NCI-H1436 treated with DMSO at 0.1 percent for 48 hours (cell line): ENCODE data around the gene ARHGAP24.
A peak's percentile ranks its signal among the peaks of the same experiment; 100 is the strongest.

Source experiments
- DNase-seq: peaks from one replicate; lab custom pipeline; 2025; lab: John Stamatoyannopoulos, UW

Gene ARHGAP24

DNA sequence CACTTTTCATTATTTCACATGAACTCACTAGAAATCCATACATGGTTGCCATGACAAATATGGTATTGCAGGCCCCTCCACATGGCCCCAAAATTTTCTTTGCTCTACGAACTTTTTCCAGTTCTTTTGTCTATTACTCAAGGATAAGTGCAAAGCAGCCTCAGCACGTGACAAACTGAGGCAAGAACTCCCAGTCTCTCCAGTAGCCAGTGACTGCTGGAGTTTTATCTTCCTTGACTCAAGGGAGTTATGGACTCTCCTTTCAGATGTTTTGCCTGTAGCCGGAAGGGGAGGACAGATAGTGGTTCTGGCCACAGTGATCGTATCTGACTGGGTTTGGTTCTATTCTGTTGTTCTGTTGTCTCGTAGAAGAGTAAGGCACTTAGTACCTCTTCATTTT, 105.5 kb downstream of the ARHGAP24 start:
- DNase-seq: no peak

DNA sequence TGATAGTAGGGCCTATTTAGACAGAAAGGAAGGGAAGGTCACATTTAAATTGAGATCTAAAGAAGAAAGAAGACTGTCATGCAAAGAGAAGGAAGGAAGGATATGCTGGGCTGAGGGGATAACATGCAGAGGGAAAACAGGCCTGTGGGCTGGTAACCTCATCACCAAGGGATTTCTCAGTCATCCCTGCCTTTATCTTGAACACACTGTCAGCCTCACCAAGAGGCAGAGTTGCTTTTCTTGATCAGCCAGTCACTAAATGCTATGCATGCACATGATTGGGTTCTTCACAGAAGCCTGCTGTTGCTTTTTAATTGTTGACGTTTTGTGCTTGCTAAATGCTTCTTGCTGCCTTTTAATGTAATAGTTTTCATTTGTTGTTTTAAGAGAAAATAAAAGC, 113.0 kb downstream of the ARHGAP24 start:
- DNase-seq: no peak

DNA sequence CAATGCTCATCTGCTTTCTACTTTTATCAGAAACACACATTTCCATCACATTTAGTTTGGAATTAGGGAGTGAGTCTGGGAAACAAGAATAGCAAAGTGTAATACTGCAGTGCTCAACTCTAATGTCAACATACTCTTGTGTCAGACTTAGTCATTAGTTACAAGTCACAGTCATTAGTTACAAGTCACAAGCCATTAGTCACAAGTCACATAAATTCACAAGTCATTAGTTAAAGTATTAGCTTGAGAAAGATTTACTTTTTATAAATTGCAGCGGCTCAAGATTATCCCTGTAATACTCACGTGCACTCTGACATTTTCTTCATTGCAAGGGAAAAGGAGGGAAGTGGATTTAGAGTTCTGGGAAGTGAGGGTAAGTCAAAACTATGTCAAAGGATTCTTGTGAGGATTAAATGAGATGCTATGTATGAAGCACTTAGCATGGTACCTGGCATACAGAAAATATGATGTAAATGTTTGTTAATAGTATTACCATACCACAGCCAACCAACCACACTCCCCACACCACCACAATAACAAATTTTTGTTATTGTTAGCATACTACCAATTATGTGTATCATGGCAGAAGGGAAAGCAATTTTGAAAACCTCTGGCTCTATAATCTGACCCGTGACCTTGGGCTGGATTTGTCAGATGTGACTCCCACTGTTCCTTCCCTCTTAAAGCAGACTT, 116.6 kb downstream of the ARHGAP24 start:
- DNase-seq: no peak

DNA sequence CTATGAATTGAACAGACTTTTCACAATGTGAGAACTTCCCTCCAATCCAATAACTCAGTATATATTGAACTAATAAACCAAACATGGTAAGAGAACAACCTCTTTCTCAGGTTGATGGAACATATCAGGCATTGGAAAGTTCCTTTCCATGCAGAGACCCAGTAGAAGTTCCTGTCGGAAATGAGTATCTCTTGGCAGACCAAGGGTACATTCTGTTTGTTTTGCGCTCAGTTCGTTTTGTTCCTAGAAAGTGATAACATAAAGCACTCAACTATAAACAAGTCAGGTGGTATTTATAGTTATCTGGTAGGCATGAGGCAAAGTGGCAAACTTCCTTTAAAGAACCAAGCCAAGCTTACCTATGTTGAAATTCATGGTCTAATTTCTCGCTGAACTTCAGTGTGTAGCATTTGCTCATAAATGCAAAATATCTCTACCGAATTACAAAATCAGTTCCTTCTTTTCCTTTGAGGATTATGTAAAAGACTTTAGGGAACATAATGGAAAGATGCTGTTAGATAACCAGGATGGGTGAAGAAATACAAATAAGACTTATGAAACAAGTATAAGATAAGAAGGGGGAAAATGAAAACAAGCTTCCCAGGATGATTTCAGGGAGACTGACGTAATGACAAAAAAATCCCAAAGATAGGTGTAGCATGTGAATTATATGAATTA, 120.3 kb downstream of the ARHGAP24 start:
- no peak for DNase-seq

DNA sequence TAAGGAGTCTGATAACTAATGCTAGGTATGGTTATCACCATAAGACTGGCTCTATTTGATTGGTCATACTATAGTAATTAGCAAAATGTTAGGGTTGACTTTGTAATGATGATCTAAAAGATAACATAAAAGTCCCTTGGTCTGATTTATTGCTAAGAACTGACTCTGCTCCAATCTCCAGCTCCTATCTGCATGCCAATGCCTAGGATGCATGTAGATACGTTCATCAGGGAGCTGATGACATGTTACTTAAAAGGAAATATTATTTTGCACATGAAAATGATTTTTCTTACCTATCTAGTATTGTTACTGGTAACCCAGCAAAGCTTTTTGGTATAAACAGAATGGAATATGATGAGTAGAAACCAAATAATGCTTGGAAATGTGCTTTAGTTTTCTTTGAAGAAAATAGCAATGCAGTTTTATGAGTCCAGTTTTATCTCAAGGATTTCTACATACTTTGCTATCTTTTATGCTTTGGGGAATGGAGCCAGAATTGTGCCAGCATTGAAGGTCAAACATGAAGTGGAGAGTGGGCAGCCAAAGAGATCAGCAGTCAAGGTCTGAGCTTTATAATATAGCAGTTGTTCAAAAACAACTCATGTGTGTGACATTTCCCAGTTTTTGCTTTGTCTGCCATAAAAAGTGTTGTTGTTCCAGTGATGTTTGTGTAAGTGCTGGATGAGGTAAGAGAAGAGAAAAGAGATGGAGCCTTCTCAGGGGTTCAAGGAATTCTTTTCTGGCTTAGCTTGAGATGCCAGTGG, 121.0 kb downstream of the ARHGAP24 start:
- DNase-seq: no peak

DNA sequence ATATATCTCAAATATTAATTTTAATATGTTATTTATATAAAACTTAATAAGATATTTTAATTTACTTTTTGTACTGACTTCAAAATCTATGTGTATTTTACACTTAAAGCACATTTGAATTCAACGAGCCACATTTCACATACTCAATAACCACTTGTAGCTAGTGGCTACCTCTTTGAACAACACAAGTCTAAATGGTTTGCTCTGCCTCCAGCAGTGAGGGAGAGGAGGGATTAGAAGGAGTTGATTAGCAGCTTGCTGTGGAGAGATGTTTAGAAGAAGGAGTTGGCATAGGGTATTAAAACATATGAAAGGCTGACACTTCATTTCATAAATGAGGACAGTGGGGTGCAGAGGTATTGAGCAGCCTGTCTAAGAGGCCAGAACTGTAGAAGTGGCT, 124.0 kb downstream of the ARHGAP24 start:
- DNase-seq: no peak

DNA sequence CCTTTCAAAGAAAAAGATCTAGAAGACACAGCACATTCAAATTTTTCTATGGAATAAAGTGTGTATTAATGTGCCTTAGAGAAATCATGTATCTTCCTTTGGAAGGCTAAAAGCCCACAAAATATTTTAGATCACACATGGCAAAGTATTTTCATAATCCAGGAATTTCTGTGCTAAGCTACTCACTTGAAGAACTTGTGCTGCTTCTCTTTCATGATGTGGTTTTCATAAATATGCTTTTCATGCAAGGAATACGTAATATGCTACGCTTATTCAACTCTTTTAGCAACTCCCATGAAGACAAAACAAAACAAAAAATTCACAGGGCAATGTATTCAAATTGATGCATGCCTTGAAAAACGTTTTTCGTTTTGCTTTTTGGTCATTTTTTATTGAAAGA, 125.6 kb downstream of the ARHGAP24 start:
- no peak for DNase-seq

DNA sequence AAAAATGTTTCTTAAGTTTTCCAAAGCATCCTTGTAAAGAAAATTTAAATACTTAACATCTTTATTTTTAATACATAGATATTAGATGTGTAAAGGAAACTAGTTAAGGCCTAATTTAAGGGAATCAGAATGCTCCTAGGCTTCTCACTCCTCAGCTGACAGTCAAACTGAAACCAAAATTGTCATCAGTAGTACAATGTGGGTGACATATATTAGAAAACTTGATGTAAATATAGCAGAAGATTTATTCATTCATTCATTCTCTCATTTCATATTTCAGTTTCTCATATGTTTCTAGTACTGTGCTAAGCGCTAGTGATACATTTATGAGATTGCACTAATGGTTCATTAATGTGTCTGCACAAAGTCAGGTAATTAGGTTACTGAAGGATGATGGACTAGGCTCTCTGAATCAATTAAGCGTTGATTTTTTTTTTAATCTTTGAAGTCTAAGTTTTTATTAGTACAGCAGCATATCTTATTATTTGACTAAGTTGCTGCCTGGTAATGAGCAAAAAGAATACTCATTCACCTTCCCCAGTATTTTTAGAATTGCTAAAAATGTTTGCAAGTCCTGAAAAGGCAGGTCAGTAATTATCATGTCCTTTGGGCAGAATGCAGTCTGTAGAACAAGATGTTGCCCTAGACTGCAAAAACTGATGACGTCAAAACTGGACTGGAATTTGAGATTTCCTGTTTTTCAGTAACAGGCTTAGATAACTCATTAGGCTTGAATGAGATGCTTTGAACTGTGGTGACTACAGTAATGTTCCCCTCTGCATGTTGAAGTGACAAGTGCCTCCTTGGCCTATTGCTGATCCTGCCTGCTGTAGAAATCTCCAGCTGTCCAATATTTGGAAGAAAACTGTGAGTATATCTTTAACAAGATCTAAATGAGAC, 128.7 kb downstream of the ARHGAP24 start:
- DNase-seq: peak; percentile 9

DNA sequence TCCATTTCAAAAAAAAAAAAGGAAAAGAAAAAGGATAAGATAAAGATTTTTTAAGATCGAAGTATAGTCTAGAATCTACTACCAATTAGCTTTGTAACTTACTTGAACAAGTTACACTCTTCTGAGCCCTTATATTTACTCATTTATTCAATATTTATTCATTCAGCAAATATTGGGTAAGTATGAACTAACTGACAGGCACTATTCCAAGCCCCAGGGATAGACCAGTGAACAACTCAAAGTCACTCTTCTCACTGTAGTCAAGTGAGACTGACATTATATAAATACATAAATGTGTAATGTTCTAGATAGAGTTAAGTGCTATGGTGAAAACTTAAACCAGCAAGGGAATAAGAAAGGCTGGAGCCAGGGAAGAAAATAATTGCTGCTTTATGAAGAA, 131.6 kb downstream of the ARHGAP24 start:
- DNase-seq: no peak

DNA sequence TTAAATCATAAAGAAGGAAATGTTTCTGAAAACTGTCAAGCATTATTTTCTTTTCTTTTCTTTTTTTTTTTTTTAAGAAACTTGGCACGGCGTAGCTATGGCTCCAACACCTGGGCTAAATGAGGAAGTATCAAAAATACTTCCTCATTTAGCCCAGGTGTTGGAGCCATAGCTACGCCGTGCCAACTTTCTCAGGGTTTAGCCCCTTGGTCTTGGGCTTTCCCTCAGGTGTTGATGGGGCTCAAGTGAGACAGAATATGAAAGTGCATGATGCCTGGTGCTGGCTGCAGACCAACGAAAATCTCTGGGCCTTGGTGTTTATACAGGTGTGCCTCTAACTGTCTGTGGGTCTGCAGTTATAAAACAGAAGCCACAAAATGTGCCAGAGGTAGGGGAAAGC, 132.7 kb downstream of the ARHGAP24 start:
- peak; percentile 9 for DNase-seq

DNA sequence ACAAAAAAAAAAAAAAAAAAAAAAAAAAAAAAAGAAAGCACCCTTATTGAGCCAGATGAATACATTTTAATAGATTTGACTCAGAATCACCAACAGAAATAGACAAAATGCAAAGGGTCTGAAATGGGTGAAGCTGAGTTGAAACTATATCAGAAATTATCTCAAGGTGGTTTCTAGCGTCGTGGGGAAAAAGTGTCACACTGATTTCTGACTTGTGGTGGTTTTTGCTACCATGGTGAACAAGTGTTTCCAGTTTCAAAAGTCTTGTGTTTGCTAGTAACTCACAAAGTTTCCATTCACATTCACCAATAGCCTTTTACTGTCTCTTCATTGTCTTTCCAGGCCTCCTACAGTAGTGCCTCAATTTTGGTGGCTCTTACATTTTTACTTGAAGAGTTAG, 135.5 kb downstream of the ARHGAP24 start:
- no peak for DNase-seq

DNA sequence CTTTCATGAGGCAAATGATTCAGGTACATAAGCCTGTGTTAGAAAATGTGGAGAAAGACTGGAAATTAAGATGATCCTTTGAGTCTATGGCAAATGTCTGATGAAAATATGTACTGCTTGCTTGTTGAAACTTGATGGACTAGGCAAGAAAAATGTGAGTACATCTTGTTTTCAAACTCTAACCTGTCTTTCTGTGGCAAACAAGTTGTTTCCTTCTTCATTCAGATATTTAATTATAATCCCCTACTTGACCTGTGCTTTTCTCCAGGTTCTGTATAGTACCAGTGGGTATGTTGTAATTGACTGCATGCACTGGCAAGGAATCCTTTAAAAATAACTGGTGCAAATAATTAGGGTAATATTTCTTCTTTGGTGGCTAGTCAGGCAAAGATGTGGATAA, 136.7 kb downstream of the ARHGAP24 start:
- DNase-seq: no peak

DNA sequence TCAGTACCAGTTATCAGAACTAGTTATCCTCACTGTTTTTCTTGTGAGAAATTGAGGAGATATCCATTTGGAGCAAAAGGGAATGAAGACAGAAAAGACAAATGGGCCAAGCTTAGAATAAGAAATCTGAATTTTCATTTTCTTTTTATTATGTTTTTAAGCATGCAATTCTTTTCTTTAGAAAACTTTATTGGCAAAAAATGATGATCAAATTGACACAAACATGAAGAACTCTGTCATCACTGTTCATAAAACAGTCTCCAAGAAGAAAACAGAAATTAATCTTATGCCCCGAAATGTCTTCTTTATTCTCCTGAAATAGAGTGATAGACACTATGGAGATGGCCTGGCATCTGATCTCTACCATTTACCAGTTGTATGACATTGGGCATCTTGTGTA, 139.0 kb downstream of the ARHGAP24 start:
- DNase-seq: no peak

DNA sequence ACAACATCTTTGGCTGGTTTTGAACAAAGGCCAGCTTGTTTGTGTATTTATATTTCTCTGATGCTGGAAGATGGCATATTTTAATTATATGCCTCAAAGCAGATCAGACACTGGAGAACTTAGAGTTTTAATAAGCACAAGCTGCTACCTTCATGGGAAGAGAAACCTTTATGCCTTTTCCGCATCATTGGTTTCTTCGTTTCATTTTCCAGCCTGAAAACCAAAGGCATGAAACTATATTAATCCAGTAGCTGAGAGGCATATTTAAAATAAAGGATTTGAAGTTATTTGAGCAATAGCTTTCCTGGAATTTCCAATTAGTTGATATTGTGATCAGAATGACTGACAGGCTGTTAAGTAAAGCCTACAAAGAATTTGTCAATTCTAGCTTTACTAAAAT, 141.0 kb downstream of the ARHGAP24 start:
- DNase-seq: no peak

DNA sequence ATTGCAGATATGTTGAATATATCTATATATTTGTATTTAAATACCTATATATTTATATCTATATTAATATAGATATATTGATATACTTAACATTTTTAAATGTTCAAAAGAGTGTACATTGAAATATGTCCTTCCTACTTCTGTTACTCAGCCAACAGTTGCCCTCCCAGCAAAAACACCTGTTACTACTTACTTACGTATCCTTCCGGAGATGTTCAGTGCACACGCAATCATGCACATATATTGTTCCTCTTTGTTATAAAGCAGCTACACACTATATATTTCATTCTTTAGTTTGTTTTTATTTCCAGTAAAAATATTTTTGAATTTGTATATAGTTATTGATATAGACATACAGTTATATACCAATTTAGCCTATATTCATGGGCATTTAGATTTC, 142.3 kb downstream of the ARHGAP24 start:
- DNase-seq: no peak

DNA sequence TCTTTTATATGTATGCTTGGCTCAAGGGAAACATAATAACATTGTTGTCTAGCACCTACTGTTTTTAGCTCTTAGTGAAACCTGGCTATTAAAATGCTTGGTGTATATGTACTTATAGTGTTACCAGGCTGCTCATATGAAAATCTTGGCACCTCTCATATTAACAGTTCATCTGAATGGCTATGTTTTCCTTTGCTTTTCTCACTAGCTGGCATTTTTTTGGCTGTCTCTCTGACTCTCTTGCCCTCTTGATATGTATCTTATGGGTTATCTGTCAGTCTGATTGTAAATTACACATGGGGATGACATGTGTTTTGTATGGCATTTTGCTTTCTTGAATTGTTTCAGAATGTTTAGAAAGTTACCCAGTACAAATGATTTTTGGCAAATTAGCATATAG, 158.0 kb downstream of the ARHGAP24 start:
- no peak for DNase-seq

DNA sequence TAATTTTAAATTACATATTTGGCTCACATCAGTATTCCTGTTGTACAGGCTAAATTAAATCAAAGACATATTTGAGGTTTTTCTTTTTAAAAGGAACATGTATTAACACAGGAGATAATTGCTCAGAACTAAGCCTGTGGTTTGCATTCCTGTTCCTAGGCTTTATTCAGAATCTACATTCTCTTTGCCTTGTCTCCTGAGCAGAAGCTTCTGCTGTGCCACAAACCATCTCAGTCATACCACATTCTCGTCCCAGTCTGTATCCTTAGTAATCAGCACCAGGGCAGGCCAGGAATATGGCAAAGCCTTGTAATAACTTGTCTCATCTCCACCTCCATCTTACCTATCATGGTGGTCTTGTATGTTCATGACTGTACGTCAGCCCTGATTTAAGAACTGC, 162.8 kb downstream of the ARHGAP24 start:
- no peak for DNase-seq

DNA sequence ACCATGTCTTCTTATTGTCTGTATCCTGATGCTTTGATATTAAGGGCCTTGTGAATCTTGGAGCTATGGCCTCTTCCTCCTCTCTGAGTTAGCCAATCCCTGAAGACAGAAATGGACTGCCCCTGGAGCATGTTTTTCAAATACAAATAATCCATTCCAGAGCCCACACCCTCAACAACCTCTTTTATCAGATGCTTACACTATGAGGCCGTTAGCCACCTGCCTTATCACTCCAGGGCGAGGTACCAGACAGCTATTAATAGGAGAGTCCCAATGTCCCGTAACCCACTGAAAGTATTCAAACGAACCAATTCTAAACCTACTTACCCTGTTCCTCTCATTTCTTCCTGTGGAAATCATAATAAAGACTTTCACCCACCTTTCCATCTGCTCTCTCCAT, 165.0 kb downstream of the ARHGAP24 start:
- no peak for DNase-seq

DNA sequence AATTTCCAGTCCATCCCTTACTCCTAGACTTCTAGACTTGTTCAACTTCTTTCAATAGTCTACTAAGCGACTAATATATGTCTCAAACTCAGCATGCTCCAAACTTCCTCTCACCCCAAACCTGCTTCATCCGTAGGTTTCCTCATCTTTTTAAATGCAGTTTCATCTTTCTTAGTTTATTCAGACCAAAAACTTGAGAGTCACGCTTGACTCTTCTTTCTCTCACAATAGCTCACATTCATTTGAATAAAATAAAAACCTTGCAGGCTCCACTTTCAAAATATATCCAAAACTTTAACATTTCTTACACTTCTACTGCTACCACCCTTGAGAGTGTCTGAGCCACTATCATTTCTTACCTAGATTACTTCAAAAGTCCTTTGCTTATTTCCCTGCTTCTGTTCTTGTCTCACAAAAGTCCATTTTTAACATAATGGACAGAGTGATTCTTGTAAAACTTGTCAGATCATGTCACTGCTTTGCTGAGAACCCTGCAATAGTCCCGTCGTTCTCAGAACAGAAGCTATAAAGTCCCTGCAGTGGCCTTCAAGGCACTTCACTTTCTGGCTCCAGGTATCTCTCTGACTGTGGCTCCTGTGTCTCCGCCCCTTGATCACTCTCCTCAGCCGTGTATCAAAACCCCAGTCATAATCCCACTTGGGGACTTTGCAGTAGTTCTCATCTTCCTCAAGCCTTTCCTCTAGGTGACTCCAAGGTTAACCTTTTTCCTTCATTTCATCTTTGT, 167.6 kb downstream of the ARHGAP24 start:
- no peak for DNase-seq

DNA sequence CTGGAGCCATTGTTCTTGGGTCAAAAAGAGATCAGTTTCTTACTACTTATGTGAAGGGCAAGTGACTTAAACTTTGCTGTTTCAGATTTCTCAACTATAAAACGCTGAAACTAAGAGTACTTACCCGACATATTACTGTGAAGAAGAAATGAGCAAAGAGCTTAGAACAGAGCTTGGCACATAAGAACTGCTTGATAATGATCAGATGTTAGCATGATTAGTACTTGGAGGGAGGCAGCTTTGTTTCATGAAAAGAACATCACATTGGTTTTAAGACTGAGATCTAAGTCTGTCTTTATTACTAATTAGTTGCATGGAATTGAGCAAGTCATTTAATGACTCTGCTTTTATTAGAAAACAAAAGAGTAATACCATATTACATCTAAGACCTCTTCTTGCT, 169.1 kb downstream of the ARHGAP24 start:
- DNase-seq: no peak

DNA sequence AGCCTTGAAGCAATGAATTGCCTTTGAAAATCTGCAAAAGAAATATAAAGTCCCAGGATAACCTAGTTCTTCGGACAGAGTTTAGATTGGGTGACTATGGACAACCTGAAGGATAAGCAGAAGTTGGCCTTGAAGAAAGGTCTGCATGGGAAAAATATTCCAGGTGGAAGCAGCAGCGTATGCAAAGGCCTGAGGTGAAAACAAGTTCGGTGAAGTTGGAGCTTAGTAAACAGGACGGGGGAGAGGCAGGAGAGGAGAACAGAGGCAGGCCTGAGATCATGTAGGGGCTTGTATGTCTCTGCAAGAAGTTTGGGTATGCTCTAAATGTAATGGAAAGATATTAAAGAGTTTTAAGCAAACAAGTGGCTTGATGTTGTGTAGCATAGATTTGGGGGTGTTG, 176.0 kb downstream of the ARHGAP24 start:
- DNase-seq: no peak
